MM.1S (cell line): ENCODE measurements around the gene SCAI.

Experiments
- DNase-seq: peaks from one replicate; pipeline ENCODE4 v3.0.0-alpha.2; 2015
- H2AFZ ChIP-seq: fragments of 300-600 bp; sonication (generic); 2 replicates; pipeline ENCODE4 v1.6.0; 2016; ENCODE audit warnings: antibody characterized with exemption, low read length
- H3F3A ChIP-seq: fragments of 300-600 bp; sonication (generic); 2 replicates; pipeline ENCODE4 v1.6.1; 2016; ENCODE audit warnings: mild to moderate bottlenecking, antibody characterized with exemption, low read length, moderate library complexity, mixed read lengths; ENCODE audit not compliant: insufficient read depth
- H3K27ac ChIP-seq: fragments of 300-600 bp; sonication (generic); 2 replicates; pipeline ENCODE4 v1.5.1; 2016; ENCODE audit warnings: mild to moderate bottlenecking, low read length
- H3K27me3 ChIP-seq: fragments of 300-600 bp; sonication (generic); replicated peaks from 2 replicates; pipeline ENCODE4 v1.6.0; 2016; ENCODE audit warnings: low read length; ENCODE audit not compliant: insufficient read depth
- H3K36me3 ChIP-seq: fragments of 300-600 bp; sonication (generic); replicated peaks from 2 replicates; pipeline ENCODE4 v1.6.1; 2016; ENCODE audit warnings: mild to moderate bottlenecking, low read length, mixed read lengths; ENCODE audit not compliant: insufficient read depth
- H3K4me1 ChIP-seq: fragments of 300-600 bp; sonication (generic); 2 replicates; pipeline ENCODE4 v1.6.1; 2016; ENCODE audit warnings: low read length, mixed read lengths
- H3K4me2 ChIP-seq: fragments of 300-600 bp; sonication (generic); 2 replicates; pipeline ENCODE4 v1.6.0; 2016; ENCODE audit warnings: low read depth, low read length
- H3K4me3 ChIP-seq: fragments of 300-600 bp; sonication (generic); 2 replicates; pipeline ENCODE4 v1.5.1; 2016; ENCODE audit warnings: low read length, mixed read lengths
- H3K79me2 ChIP-seq: fragments of 300-600 bp; sonication (generic); 2 replicates; pipeline ENCODE4 v1.6.1; 2016; ENCODE audit warnings: mixed run types, low read length, mixed read lengths
- H3K9ac ChIP-seq: fragments of 300-600 bp; sonication (generic); 2 replicates; pipeline ENCODE4 v1.6.1; 2016; ENCODE audit warnings: low read length, mixed read lengths
- H3K9me2 ChIP-seq: fragments of 300-600 bp; sonication (generic); replicated peaks from 2 replicates; pipeline ENCODE4 v1.6.1; 2016; ENCODE audit warnings: mild to moderate bottlenecking, low read length, mixed read lengths; ENCODE audit not compliant: insufficient read depth
- H3K9me3 ChIP-seq: fragments of 300-600 bp; sonication (generic); replicated peaks from 2 replicates; pipeline ENCODE4 v1.6.1; 2016; ENCODE audit warnings: mild to moderate bottlenecking, low read length, mixed read lengths; ENCODE audit not compliant: insufficient read depth
- H4K20me1 ChIP-seq: fragments of 300-600 bp; sonication (generic); 2 replicates; pipeline ENCODE4 v1.6.1; 2016; ENCODE audit warnings: mild to moderate bottlenecking, low read length, moderate library complexity, mixed read lengths; ENCODE audit not compliant: insufficient read depth
- CTCF ChIP-seq: fragments of 300-600 bp; sonication (generic); IDR thresholded peaks from 2 replicates; pipeline ENCODE4 v1.5.1; 2016; ENCODE audit warnings: antibody characterized with exemption, low read length, mixed read lengths
- EZH2 ChIP-seq: fragments of 300-600 bp; sonication (generic); optimal IDR thresholded peaks from 2 replicates; pipeline ENCODE3; 2017; ENCODE audit warnings: low read depth, mild to moderate bottlenecking, antibody characterized with exemption, low read length, mixed read lengths
- EZH2phosphoT487 ChIP-seq: fragments of 300-600 bp; sonication (generic); IDR thresholded peaks from 2 replicates; pipeline ENCODE4 v1.6.1; 2018; ENCODE audit warnings: antibody characterized with exemption, low read length

SCAI gene

GRCh38 chr9:125140576-125140975 is 2.8 kb downstream of the SCAI start:
- no peak for DNase-seq
- Histone ChIP-seq H3K9me3 (no peaks in the 10 kb centered on the region), H3K36me3 (no peaks in the 10 kb centered on the region), H3K9me2 (no peaks in the 10 kb centered on the region), H3K79me2 (peaks cover 24% of the 10 kb centered on the region), H4K20me1 (no peaks in the 10 kb centered on the region), H3K27me3 (no peaks in the 10 kb centered on the region), H3K4me3 (no peak overlapping the region), H2AFZ (no peak overlapping the region), H3K4me1 (peaks cover 14% of the 10 kb centered on the region), H3K4me2 (no peak overlapping the region), H3K9ac (no peak overlapping the region), H3F3A (peaks cover 8% of the 10 kb centered on the region), H3K27ac (no peak overlapping the region)
- no peak for TF ChIP-seq EZH2

- H4K20me1 ChIP-seq, result no peaks in the 10 kb centered on the region
- TF ChIP-seq EZH2 (no peak), EZH2phosphoT487 (no peak)
- H3F3A ChIP-seq, result no peaks in the 10 kb centered on the region
- DNase-seq, result no peak
- H3K4me2 ChIP-seq, result no peak overlapping the region
- H3K9me3 ChIP-seq, result no peaks in the 10 kb centered on the region
- H2AFZ ChIP-seq, result no peak overlapping the region
- peaks cover 35% of the 10 kb centered on the region for H3K79me2 ChIP-seq
- H3K4me3 ChIP-seq, result no peak overlapping the region
- no peaks in the 10 kb centered on the region for H3K4me1 ChIP-seq
- no peaks in the 10 kb centered on the region for H3K9me2 ChIP-seq
- no peak overlapping the region for H3K9ac ChIP-seq
- H3K36me3 ChIP-seq, result no peaks in the 10 kb centered on the region
- no peak overlapping the region for H3K27ac ChIP-seq
- H3K27me3 ChIP-seq, result no peaks in the 10 kb centered on the region
Observed at GRCh38 chr9:125137200-125137599, 6.1 kb downstream of the SCAI start.

- no peak for DNase-seq
- H3K9ac ChIP-seq, result no peak overlapping the region
- H3K27me3 ChIP-seq, result no peaks in the 10 kb centered on the region
- no peak overlapping the region for H3K4me3 ChIP-seq
- no peaks in the 10 kb centered on the region for H4K20me1 ChIP-seq
- H3K27ac ChIP-seq, result no peak overlapping the region
- H3K9me3 ChIP-seq, result no peaks in the 10 kb centered on the region
- H3K4me1 ChIP-seq, result no peaks in the 10 kb centered on the region
- TF ChIP-seq CTCF (no peak), EZH2 (no peak), EZH2phosphoT487 (no peak)
- peaks cover 25% of the 10 kb centered on the region for H3K79me2 ChIP-seq
- H3K36me3 ChIP-seq, result no peaks in the 10 kb centered on the region
- no peak overlapping the region for H3K4me2 ChIP-seq
- H3K9me2 ChIP-seq, result no peaks in the 10 kb centered on the region
- H3F3A ChIP-seq, result no peaks in the 10 kb centered on the region
- H2AFZ ChIP-seq, result no peak overlapping the region
Observed at GRCh38 chr9:125134976-125135375, 8.4 kb downstream of the SCAI start.

GRCh38 chr9:125133403-125134329 is 9.7 kb downstream of the SCAI start:
- H3K27me3 ChIP-seq, result no peaks in the 10 kb centered on the region
- H3K9me2 ChIP-seq, result no peaks in the 10 kb centered on the region
- no peak for DNase-seq
- H4K20me1 ChIP-seq, result no peaks in the 10 kb centered on the region
- H3K4me3 ChIP-seq, result no peak overlapping the region
- peaks cover 17% of the 10 kb centered on the region; the same call in 1 of the 2 replicates for H3K79me2 ChIP-seq
- H3K4me2 ChIP-seq, result no peak overlapping the region
- H3F3A ChIP-seq, result no peaks in the 10 kb centered on the region
- no peak overlapping the region for H3K9ac ChIP-seq
- H2AFZ ChIP-seq, result no peak overlapping the region
- no peak overlapping the region for H3K27ac ChIP-seq
- no peaks in the 10 kb centered on the region for H3K4me1 ChIP-seq
- no peak for TF ChIP-seq EZH2phosphoT487
- no peak for TF ChIP-seq EZH2
- no peak for TF ChIP-seq CTCF
- no peaks in the 10 kb centered on the region for H3K9me3 ChIP-seq
- no peaks in the 10 kb centered on the region for H3K36me3 ChIP-seq
